ENCODE data around the gene BTNL8. TPM values are rescaled to one million over a fixed set of nuclear protein-coding genes. Genes with fewer than 3 reads are reported as not detected.

BTNL8 gene
- total RNA-seq, 2 donors from 2014 or later = not detected

GRCh38 chr5:180900178-180900577 is 1.2 kb downstream of the BTNL8 start:
- Mint-ChIP-seq H3K4me1 (no peaks in the 10 kb centered on the region), H3K36me3 (ENCODE audit: low read depth) (no peaks in the 10 kb centered on the region), H3K27ac (no peak overlapping the region), H3K27me3 (ENCODE audit: insufficient read depth) (peaks cover 7% of the 10 kb centered on the region), H3K9me3 (peaks cover 4% of the 10 kb centered on the region), H3K4me3 (no peak overlapping the region)
- Histone ChIP-seq H3K4me3 (ENCODE audit: low read length) (no peak overlapping the region), H3K27ac (ENCODE audit: low read depth, low read length) (no peak overlapping the region), H3K4me1 (ENCODE audit: control insufficient read depth, insufficient read depth, low read length) (no peaks in the 10 kb centered on the region), H3K9me3 (ENCODE audit: control insufficient read depth, low read length) (peaks cover 23% of the 10 kb centered on the region), H3K36me3 (ENCODE audit: control insufficient read depth, insufficient read depth, low read length) (no peaks in the 10 kb centered on the region), H3K27me3 (ENCODE audit: control insufficient read depth, insufficient read depth, low read length, poor library complexity, severe bottlenecking) (no peaks in the 10 kb centered on the region), H3K9ac (ENCODE audit: extremely low read depth, low read length, poor library complexity, severe bottlenecking) (no peak overlapping the region)
- 76 to 80% methylated on average over 2 to 5 of the region's 5 CpGs for WGBS, 2 experiments (ENCODE audit: insufficient coverage in 1 of 2, insufficient read length in 1 of 2)
- no peak for TF ChIP-seq CTCF (conservative IDR thresholded peaks at IDR 0.05)
- no peak for DNase-seq

- Mint-ChIP-seq H3K4me3 (no peak overlapping the region), H3K4me1 (no peaks in the 10 kb centered on the region), H3K27me3 (ENCODE audit: insufficient read depth) (peaks cover 7% of the 10 kb centered on the region), H3K36me3 (ENCODE audit: low read depth) (no peaks in the 10 kb centered on the region), H3K9me3 (no peaks in the 10 kb centered on the region), H3K27ac (no peak overlapping the region)
- no peaks in the 10 kb centered on the region for H3K36me3 ChIP-seq (ENCODE audit: control insufficient read depth, insufficient read depth, low read length)
- no peak overlapping the region for H3K4me3 ChIP-seq (ENCODE audit: low read length)
- 82 to 83% methylated on average over 6 to 7 of the region's 7 CpGs for WGBS, 2 experiments (ENCODE audit: insufficient coverage in 1 of 2, insufficient read length in 1 of 2)
- TF ChIP-seq CTCF (conservative IDR thresholded peaks at IDR 0.05) = no peak
- H3K27ac ChIP-seq (ENCODE audit: low read depth, low read length) = no peak overlapping the region
- no peaks in the 10 kb centered on the region for H3K27me3 ChIP-seq (ENCODE audit: control insufficient read depth, insufficient read depth, low read length, poor library complexity, severe bottlenecking)
- DNase-seq = no peak
- H3K4me1 ChIP-seq (ENCODE audit: control insufficient read depth, insufficient read depth, low read length) = no peaks in the 10 kb centered on the region
- H3K9ac ChIP-seq (ENCODE audit: extremely low read depth, low read length, poor library complexity, severe bottlenecking) = no peak overlapping the region
- H3K9me3 ChIP-seq (ENCODE audit: control insufficient read depth, low read length) = peaks cover 23% of the 10 kb centered on the region
Observed at GRCh38 chr5:180901319-180902009, 2.5 kb downstream of the BTNL8 start.

DNA sequence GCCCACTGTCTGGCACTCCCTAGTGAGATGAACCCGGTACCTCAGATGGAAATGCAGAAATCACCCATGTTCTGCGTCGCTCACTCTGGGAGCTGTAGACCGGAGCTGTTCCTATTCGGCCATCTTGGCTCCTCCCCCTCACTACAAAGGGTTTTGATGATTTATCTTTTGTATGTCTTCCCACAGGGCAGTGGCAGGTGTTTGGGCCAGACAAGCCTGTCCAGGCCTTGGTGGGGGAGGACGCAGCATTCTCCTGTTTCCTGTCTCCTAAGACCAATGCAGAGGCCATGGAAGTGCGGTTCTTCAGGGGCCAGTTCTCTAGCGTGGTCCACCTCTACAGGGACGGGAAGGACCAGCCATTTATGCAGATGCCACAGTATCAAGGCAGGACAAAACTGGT is 9.4 kb downstream of the BTNL8 start:
- H3K27me3 Mint-ChIP-seq (ENCODE audit: insufficient read depth) = peaks cover 2% of the 10 kb centered on the region
- H3K36me3 ChIP-seq (ENCODE audit: control insufficient read depth, insufficient read depth, low read length) = no peaks in the 10 kb centered on the region
- no peak overlapping the region for H3K9ac ChIP-seq (ENCODE audit: extremely low read depth, low read length, poor library complexity, severe bottlenecking)
- peaks cover 5% of the 10 kb centered on the region for H3K4me1 Mint-ChIP-seq
- peaks cover 26% of the 10 kb centered on the region for H3K9me3 ChIP-seq (ENCODE audit: control insufficient read depth, low read length)
- no peak overlapping the region for H3K27ac ChIP-seq (ENCODE audit: low read depth, low read length)
- WGBS, 2 experiments (ENCODE audit: insufficient coverage in 1 of 2, insufficient read length in 1 of 2) = 88 to 95% methylated on average over 4 to 9 of the region's 9 CpGs
- TF ChIP-seq CTCF (conservative IDR thresholded peaks at IDR 0.05) = no peak
- no peaks in the 10 kb centered on the region for H3K27me3 ChIP-seq (ENCODE audit: control insufficient read depth, insufficient read depth, low read length, poor library complexity, severe bottlenecking)
- peaks cover 6% of the 10 kb centered on the region for H3K9me3 Mint-ChIP-seq
- H3K4me1 ChIP-seq (ENCODE audit: control insufficient read depth, insufficient read depth, low read length) = no peaks in the 10 kb centered on the region
- no peak overlapping the region for H3K4me3 ChIP-seq (ENCODE audit: low read length)
- no peaks in the 10 kb centered on the region for H3K36me3 Mint-ChIP-seq (ENCODE audit: low read depth)
- DNase-seq = no peak
- no peak overlapping the region for H3K4me3 Mint-ChIP-seq
- H3K27ac Mint-ChIP-seq = no peak overlapping the region
